Limb (tissue), 2 donors: Measurements from ENCODE around the gene FOSL2.

Source experiments
- DNase-seq, 2 donors: peaks; one replicate each; pipeline ENCODE4 v3.0.0-alpha.2; 2016; ENCODE audit errors: extremely low spot score in 2 of 2

FOSL2 gene

DNA sequence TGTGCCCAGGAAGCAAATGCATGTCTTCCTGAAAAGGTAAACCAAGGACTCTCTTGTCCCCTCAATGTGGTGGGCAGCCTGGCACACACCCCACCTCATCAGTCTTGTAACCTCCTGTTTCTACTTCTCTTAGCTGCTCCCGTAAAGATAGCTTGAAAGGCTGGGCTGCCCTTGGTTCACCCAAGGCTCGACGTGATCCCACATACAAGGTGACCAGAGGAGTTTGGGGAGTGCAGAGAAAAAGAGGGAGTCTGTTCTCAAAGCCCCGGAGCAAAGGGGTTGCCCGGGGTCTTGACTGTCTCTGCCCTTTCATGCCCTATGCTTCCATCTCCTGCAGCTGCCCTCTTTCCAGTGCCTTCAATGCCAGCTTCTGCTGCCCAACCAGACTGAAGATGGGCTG lies 18.3 kb upstream of the FOSL2 start:
- no peak for DNase-seq

DNA sequence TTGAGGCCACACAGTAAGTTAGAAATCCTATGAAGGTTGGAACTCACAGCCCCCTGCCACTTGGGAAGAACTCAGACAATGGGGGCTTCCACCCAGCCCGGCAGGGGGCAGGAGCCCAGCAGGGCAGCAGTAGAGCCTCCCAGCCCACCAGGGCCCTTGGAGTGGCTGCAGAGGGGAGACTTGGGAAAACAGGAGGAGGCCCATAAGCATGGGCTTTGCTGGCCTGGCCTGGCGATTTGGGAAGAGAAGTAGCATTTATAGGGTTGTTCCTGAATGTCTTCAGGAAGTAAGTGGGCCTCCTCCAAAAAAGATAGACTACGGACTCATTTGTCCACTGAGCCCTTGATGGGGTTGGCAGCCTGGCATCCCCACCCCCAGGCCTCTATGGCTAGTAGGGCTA lies 17.4 kb upstream of the FOSL2 start:
- no peak for DNase-seq

DNA sequence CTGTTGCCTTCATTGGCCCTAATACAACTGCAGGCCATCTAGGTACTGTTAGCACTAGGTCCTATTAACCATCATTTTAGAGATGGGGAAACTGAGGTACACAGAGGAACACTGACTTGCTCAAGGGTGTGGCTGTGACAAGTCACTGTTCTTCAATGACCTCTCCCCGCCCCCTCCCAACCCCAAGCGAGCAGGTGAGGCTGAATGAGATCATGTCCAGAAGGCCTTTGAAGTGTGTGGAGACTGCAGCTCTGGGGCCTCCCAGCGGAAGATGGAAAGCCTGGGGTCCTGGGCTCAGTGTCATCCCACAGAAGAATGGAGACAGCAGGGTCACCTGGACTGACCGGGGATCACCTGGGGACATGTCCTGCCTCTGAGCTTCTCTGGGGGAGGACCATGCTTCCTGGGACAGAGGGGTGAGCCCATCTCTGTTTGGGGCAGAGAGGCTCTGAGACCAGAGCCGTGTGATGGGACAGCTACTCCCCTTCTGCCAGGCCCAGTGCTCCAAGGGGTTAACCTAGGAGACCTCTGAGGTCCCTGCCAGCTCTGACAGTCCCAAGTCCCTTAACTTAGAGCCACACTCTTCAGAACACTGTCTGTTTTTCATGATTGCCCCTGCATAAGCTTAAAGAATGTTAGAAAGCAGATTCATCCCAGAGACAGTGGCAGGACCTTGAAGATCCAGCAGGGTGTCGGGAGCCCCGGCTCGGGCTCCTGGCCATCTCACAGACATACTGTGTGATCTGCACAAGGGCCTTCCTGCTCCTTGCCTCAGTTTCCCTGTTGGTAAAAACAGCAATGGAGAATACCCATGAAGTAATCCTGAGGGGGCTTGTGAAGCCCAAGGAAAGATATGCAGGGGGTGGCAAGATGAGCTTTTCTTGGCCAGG lies 16.7 kb upstream of the FOSL2 start:
- no peak for DNase-seq

DNA sequence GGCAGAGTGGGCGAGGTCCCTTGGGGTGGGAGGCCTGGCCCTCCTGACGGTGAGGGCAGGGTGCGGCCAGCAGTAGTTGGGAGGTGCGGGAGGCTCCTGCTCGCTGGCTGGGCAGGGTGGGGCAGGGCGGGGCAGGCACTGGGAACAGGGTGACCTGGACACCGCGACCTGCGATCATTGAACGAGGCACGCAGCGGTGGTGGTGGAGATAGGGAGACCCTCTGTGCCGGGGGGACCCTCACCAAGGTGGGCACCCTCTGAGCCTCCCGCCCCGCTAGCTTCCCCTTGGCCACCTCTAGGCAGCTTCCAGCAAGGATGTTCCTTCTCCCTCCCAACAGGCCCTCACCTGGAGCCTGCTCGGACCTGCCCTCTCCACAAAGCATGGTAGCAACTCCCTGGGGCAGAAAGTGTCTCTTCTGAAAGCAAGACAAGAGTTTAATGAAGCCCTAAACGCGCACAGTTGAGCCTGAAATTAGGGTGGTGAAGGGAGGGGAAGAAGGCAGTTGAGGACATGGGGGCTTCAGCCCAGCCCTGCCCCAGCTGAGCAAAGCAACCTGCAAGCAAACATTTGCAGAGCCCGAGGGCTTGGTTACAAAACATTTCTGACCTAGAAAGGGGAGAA lies 15.4 kb upstream of the FOSL2 start:
- no peak for DNase-seq

DNA sequence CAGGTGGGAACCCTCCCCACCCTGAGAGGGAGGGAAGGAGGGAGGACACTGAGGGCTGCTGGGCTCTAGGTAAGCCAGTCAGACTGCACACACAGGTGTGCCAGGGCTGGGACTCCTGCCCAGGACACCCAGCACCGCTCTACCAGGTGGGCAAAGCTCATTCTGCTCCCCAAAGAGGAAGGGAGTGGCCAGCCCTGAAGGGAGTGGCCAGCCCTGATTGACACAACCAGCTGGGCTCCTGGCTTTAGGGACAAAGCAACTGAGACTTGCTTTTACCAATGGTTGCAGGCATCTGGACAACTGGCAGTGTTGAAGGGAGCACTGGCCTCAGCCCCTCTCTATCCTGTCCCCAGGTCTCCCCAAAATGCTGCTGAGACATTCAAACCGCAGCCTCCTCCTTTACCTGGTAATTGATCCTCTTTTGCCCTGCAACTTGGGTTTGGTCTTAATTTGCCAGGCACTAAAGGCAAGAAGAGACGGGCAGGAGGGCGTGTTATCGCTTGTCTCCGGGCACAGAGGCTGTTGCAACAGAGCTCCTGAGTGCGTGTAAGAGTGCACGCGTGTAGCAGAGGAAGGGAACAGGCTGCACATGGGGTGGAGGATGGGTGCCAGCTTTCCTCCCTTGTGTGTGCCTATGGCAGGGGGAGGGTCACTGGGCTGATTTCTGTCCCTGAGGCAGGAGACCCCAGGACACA lies 14.5 kb upstream of the FOSL2 start:
- no peak for DNase-seq

DNA sequence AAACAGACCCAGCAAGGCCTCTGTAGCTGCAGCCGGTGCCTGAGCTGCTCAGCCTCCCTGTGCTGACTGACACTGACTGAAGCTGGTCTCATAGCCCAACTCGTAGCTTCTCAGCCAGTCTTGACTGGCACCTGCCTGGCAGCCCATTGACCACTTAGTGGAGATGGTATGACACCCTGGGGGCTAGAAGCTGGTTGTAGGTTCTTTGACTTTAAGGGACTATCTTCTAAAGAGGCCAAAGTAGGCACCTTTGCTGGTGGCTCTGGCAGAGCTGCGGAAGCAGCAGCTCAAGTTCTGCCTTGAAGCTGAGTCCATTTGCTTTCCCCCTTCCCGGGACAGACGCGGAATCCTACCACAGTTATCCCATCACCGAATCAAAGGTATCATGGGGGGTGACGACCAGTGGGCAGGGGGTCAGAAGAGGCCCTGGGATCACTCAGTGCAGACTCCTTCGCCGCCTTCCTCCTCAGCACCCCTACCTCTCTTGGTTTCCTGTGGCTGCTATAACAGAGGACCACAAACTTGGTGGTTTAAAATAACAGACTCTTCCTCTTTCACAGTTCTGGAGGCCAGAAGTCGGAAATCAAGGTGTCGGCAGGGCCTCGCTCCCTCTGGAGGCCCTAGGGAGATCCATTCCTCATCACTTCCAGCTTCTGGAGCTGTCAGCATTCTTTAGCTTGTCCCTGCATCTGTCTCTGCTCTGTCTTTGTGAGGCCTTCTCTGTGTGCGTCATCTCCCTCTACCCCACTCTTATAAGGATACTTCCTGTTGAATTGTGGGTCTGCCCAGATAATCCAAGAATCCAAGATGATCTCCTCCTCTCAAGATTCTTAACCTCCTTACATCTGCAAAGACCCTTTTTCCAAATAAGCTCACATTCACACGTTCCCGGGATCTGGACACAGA lies 13.7 kb upstream of the FOSL2 start:
- no peak for DNase-seq

DNA sequence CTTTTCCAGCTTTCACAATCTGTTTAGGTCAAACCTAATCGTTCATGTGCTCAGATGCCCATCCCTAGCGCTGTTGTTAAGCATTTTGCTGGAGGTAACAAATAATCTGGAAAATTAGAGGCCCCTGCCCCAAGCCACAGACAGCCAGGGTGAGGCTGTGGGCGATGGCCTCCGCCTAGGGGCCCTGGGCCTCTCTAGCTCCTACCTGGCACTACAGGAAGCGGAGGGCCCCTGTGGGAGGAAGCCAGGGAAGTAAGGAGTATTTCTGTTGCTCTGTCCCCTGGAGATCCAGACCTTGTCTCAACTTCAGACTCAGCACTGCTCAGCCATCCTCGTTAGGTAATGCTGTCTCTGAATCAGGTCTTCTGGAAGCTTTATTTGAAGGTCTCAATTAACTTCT lies 12.4 kb upstream of the FOSL2 start:
- DNase-seq: no peak

DNA sequence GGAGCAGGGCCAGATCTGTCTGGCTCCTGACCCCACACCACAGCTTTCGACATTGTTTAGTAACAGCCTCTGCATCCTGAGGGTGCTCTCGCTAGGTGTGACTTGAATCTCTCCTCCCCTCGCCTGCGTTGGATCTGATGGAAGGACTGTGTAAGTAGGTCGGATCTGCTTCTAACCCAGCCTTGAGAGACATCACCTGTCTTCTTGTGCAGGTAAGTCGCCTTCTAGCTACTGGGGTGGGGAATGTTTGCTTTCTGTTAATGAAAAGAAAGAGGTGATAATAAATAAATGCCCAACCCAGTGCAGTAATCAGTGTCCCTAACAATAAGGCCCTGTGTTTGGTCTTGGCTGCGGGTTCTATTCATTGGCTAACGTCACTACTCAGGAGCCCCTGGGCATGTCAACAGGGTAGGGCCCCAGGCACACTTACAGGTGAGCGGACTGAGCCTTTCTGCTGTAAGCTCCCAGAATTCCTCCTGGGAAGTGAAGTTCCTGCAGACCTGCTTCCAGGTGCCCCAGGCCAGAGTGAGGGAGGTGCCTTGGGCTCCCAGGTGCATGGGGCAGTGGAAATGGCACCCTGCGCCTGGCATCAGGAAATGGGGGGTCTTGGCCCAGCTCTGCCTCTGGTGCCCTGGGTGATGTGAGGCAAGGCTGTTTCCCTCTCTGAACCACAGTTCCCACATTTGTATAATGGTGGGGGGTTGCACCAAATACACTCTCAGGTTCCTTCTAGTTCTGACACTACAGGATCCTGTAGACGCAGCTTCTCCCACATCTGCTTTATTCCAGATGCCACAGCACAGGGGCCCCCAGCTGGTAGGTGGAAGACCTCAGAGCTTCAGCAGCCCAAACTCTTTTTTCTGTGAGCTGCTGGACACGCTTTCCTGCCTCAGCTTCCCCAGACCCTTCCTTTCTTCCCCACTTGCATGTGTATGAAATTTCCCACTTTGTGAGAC lies 11.2 kb upstream of the FOSL2 start:
- no peak for DNase-seq

DNA sequence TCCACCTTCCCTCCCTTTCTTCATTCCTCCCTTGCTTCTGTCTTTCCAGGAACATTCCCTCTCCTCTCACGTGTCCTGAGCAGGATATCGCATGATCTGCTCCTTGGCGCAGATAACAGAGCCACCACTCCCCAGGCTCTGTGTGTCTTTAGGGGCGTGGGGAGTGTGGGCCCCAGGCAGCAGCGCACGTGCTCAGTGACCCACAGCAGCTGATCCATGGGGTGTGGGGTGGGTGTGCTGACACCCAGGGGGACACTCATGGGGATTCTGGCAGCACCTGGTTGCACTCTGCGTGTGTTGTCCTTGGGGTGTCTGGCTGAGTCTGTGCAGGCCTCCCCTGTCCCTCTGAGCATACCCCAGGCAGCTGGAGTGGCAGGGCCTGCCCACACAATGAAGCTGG lies 9.9 kb upstream of the FOSL2 start:
- no peak for DNase-seq

DNA sequence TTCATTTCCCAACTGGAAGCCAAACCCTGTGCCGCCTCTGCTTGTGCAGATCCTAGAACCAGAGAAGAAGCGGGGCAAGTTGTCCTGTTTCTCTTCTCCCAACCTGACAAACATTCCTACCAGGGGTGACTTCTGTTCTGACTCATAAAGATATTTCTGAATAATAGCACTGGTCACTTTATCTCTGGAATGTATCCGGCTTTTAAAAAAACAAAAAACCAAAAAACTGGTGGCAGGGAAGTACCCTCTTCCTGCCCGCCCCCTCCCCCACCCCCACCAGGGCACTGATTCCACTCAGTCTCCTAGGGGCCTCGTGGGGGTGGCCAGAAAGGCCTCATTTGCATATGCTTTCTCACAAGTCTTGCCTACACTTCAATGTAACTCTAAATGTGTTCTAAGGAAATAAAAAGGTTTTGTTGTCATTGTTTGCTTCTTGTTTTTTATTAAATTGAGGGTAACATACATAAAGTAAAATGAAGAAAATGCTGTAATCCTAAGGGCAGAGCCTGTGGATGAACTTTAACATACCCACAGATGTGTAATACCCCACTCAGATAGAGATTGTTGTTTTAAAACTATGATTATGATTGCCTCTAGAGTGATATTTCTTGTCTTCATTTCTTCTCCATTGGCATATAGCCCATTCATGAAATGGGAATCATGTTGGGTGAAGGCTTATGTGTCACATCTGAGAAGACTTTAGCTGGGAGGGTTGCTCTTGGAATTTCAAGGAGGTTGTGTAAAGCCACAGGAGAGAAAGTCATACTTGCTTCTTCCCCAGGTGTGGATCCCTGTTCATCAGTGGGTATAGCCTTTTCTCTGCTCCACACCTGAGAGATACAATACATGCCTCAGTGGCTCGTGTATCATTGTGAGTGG lies 5.3 kb upstream of the FOSL2 start:
- DNase-seq: no peak

DNA sequence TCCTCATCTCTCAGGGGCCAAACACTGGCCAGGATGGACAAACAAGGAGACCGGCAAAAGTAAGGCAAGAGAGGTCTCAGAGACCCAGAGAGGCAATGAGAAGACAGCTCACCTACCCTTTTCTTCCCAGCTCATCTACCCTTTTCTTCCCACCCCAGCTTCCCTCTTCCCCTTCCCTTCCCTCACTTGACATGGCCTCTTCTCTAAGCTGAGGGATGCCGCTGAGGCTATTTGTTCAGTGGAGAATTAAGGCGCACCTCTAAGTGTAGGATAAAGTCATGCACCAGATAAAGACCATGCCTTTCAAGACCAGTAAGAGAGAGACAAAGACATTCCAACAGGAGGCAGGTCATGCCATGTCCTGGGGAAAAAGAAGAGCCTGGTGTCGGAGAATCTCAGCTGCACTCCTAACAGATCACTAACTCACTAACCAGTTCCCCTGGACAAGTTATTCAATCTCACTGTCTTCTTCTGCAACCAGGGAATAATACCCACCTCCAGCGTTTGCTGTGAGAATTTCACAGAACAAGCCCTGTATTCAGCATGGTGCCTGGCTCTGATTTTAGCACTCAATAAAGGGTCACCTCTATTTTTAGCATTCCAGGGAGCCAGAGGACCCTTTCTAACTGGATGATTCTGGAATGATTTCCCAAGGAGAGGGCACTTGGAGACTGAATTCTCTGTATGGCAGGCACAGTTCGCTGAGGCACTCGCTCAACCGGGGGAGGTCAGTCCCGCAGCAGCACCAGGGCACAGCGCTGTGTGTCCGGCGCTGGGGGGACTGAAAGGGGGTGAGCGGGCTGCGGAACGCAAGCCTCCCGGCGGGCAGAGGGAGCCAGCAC lies 3.0 kb upstream of the FOSL2 start:
- DNase-seq: no peak

DNA sequence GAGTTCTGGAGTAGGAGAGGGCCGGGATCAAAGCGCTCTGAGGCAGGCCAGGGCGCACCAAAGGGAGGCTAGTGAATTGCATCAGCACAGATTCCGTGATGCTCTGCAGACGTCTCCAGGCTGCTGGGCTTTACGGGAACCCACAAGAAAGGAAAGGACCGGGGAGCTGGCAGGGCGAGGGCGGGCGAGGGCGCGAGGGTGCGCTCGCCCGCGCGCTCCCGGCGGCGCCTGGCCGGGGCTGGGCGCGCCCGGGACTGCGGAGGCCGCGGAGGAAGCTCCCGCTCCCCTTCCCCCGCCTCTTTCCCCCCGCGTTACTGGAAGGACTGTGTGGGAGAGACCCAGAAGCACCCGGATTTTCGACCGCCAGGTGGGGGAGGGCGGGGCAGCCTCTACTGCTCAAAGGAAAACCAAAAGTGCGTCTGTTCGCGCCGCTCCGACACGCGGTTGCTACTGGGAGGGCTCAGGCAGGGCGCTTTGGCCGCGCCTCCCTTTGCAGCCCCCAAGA lies 2.4 kb upstream of the FOSL2 start:
- DNase-seq: peak; percentile 71 to 89

DNA sequence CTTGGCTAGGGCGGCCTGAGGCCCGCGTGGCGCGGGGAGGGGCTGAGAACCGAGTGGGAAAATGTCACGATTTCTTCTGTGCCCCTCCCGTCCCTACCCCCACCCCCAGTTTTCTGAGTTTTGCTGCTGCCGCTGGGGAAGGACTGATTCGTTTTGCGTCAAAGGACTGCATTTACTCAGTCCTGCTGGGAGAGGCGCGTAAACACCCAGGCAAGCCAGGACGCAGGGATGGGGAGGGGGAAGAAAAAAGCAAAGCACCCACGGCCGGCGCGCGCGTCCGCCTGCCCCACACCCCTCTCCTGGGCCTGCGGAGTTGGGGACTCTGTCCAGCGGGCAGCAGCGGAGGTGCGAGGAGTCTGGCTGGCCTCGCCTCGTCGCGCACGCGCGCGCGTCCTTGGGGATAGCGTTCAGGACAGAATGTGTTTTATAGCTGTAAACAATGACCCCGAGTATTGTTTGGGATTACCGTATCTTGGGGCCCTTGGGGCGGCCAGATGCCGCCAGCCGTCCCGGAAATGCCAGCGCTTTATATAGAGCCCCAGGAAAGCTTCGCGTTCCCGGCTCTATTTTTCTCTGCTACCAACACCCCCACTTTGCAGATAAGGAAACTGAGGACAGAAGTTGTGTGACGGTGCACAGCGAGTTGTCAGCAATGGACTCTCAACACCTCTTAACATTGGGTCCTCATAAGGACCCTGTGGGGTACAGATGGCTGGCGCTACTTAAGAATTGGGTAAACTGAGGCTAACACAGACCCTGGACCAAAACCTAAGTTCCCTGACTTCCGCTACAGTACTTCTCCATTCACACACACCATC lies 1.7 kb upstream of the FOSL2 start:
- peak in 1 of 2 donors; percentile 77 for DNase-seq

DNA sequence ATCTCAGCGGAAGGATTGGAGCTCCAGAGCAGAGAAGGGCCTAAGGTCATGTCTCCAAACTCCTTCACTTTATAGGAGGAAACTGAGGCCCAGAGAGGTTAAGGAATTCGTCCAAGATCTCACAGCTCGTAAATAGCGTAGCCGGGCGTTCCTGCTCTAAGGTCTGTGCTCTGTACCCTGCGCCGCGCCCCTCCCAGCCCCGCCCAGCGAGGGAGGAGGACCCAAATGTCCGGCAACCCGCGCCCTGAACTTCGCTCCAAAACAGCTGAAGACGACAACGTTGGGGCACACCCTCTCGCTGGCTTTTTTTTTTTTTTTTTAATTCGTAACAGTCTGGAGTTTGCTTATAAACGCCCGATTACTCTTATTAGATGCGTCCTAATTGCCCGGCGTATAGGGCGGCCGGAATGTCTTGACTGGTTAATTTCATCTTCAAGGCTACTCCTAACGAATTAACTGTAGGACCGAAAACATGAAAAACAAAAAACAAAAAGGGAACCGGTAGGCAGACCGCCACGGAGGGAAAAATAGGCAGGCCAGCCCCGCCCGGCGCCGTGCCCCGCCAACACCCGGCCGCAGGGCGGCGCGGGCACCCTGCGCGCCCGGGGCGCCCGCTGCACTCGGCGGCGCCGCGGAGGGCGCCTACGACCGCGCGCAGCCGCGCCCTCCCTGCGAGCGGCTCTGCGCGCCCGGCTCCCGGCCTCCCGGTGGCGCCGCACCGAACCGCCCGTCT lies 928 bp upstream of the FOSL2 start:
- peak; percentile 72 to 84 for DNase-seq

DNA sequence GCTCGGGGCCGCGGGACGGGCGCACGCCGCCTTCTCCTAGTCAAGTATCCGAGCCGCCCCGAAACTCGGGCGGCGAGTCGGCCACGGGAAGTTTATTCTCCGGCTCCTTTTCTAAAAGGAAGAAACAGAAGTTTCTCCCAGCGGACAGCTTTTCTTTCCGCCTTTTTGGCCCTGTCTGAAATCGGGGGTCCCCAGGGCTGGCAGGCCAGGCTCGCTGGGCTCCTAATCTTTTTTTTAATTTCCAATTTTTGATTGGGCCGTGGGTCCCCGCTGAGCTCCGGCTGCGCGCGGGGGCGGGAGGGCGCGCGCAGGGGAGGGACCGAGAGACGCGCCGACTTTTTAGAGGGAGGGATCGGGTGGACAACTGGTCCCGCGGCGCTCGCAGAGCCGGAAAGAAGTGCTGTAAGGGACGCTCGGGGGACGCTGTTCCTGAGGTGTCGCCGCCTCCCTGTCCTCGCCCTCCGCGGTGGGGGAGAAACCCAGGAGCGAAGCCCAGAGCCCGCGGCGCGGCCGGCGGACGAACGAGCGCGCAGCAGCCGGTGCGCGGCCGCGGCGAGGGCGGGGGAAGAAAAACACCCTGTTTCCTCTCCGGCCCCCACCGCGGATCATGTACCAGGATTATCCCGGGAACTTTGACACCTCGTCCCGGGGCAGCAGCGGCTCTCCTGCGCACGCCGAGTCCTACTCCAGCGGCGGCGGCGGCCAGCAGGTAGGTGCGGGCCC lies 617 bp downstream of the FOSL2 start:
- peak; percentile 59 to 77 for DNase-seq

DNA sequence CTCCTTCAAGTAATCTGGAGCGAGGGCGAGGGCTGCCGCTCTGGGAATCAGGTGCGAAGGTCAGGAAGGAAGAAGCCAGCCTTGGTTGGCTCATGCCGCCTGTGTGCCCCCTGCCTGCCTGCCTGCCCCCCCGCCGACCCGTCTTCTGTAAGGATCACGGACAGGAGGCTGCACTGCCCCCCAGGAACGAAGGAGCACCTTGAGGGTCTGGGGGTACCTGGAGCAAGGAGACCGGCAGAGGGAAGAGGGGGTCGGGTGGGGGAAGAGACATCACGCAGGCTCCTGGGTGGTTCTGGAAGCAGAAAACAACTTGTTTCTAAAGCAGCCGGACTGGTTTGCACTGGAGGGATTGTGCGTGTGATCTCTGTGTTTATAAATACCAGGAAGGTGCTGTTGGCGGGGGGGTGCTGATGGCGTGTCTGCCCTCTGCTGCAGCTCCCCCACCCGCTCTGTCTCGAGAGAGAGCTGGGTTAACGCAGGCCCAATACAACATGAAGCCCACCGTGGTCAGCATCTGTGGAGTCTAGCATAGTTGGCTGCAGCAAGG lies 1.7 kb downstream of the FOSL2 start:
- DNase-seq: no peak
